GM20431 (cell line): ENCODE data around the gene ZNF282.

Experiments
- in situ Hi-C: fragments of 300-500 bp; cut with MseI, MboI; formaldehyde crosslinking; loops from one replicate; pipeline ENCODE4 v1.15.0; 2020; ENCODE audit warnings: low sequenced_read_pairs; ENCODE audit not compliant: unreplicated experiment

The ZNF282 gene

DNA sequence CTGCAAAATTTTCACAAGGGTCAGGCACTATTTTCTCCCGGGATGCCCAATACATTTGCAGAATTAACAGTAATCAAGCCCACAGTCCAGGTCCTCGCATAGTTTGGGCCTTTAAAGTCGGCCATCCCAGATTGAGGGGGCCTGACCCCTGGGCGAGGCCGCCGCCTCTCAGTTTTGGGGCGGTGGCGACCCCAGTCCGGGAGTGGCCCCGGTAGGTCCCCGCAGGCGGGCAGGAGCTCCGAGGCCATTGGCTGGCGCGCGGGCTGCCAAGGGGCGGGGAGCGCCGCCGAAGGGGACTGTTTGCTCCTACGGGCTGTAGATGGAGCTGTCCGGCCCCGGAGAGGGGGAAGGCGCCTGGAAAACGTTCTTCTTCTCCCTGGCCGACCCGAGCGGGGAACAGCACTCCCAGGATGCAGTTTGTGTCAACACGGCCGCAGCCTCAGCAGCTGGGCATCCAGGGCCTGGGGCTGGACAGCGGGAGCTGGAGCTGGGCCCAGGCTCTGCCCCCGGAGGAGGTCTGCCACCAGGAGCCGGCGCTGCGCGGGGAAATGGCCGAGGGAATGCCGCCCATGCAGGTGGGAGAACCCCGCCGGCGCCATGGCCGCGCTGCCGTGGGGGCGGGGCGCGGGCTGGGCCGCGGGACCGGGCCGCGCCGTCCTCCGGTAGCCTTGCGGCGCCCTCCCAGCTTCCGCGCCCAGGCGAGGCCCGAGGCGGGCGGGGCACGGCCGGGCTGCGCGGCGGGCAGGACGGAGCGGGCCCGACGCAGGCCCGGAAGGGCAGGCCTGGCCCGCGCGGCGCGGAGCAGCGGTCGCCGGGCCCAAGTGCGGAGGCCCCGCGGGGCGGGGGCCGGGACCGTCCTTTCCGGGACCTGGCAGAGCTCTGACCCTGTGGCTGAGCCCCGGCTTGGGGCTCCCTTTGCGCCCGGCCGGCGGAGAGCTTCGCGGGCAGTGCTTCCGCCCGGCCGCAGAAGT, at the start of gene ZNF282:
ZNF282 (plus strand) TSS at position 367 of the 971 bp plus-strand sequence; CDS start at position 411, 44 bp downstream.
- in situ Hi-C loops: no loop called here

DNA sequence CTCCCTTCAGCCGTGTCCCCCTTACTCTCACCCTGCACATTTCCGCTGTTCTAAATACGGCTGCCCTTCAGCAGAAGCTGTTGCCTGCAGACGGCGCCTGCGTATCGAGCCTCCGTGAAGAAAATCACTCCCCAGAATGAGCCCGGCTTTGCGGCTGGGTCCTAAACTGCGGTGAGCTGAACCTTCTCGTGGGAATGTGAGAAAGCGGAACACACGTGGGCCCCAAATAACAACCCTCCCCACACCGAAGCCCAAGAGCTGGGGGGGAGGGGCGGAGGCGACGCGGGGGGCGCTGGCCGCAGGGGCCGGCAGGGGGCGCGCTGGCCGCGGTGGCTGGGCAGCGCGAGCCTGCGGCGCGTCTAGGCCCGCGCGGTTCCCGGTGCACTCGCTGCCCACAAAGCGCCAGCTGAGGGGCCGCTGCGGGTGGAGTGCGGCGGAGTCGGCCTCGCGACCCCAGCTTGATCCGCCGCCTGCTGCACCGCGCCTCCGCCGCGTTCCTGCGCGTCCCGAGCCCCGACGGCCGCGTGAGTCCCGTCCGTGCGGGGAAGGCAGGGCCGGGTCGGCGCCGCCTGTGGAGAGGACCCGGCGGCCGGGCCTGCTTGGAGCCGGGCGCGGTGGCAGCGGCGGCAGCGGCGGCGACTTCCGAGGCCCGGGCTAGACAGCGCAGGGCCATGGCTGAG, 48.1 kb upstream of the ZNF282 start, which contains the start of gene ZNF398:
ZNF398 (plus strand) TSS at position 382 of the 680 bp plus-strand sequence; CDS start at position 672, 290 bp downstream.
- in situ Hi-C loops: no loop called here

DNA sequence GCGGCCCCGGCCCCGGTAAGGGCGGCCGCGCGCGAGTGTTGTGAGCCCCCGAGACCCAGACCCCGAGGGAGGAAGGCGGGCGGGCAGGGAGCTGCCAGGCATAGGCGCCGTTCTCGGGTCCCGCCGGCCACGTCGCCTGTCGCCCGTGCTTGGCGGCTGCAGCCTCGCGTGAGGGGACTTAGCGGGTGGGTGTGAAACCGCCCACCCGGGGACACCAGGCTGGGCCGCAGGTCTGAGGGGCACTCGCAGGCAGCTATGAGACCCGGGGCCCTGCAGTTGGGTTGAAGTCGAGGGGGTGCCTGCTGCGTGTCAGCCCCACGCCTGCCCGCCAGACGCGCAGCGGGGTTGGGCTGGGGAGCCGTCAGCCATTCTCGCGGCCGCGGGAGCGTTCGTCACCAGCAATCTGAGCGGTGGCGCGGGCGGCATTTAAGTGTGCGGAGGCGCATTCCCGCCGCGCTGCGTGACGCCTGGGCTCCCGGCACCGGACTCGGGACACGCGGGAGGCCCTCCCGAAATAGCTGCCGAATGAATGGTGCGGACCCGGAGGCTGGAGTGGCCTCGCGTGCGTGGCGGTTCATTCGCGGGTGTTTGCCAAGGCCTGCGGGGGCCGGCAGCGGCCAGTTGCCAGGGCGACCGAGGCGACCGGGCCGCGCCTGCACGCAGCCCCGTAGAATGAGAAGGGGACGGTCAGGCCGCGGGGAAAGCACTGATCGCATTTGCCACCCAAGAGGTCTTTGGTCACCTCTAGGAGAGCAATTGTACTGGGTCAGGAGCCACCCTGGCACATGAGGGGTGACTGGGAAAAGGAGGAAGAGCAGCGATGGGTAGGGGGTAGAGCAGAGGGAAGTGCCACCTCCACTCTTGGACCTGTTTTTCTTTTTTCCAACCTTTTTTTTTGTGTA, 47.3 kb upstream of the ZNF282 start:
- in situ Hi-C loops: no loop called here

DNA sequence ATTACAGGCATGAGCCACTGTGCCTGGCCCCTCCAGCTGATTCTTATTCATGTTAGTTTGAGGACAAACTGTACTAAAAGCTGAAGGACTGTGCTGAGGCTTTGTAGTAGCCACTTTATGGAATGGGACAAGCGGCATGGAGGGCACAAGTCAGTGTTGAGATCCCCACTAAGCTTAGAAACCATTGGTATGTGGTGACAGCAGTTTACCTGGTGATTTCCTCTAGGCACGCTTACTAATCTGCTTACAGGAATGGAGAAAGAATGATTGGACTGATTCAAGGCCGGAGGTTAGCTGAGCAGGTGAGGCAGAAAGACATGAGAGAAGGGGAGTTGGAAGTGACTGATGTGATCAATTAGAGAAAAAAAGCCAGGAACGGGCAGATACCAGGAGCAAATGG, 44.4 kb upstream of the ZNF282 start:
- in situ Hi-C loops: no loop called here

DNA sequence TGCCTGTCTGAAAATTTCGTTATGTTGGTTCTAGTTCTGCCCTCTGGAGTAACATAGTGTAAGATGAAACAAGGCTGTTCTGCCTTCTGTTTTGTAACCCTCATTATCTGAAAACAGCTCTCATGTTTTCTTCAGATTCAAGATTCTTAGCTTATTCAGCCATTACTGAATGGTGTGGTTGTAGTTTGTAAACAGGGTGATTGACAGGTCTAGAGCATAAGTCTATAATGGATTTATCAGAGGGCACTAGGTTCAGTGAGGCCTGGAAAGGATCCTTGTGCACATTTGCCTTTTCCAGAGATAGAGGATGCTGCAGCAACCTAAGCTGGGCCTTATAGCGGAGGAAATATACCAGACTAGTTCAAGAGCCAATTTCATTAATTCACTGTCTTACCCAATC, 42.0 kb upstream of the ZNF282 start:
- in situ Hi-C loops: no loop called here

DNA sequence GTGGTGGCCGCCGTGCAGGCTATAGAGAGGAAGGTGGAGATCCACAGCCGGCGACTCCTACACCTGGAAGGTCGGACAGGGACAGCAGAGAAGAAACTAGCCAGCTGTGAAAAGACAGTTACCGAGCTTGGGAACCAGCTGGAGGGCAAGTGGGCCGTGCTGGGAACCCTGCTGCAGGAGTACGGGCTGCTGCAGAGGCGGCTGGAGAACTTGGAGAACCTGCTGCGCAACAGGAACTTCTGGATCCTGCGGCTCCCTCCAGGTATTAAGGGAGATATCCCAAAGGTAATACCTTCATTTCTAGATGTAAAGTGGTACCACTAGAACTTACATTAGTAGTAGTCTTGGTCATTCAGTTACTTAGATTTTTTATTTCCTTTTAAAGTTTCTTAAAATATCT, 41.3 kb upstream of the ZNF282 start:
- in situ Hi-C loops: no loop called here

DNA sequence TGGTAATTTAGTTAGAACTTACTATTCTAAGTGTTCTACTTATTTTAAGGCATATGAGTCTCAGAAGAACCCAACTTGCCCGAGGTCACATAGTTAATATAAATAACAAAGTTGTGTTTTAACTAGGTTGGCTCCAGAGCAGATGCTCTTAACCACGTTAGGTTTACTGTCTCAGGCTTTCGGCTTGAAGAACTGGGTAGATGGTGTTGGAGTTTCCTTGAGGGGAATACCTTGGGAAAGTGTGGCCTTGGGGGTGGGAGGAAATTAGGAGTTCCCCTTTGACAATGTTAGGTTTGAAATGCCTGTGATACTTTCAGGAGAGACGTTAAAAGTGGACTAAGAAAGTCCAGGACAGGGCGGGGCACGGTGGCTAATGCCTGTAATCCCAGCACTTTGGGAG, 38.4 kb upstream of the ZNF282 start:
- in situ Hi-C loops: no loop called here

DNA sequence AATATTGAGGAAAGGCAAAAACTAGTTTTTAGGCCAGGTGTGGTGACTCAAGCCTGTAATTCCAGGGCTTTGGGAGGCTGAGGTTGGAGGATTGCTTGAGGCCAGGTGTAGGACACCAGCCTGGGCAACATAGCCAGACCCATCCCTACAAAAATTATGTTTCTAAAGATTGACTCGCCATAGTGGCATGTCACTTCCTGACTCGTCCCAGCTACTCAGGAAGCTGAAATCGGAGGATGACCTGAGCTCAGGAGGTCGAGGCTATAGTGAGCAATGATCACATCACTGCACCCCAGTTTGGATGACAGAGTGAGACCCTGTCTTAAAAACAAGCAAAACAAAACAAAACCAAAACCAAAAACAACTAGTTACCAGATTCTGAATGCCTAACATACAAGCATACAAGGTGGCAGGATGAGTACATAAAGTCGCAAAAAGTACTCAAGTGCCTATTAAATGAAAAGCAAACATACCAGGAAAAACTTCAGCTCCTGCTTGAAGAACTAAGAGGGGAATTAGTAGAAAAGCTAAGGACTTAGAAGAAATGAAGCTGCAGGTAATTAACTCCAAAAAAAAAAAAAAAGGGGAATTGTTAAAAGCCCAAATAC, 34.0 kb upstream of the ZNF282 start:
- in situ Hi-C loops: no loop called here

DNA sequence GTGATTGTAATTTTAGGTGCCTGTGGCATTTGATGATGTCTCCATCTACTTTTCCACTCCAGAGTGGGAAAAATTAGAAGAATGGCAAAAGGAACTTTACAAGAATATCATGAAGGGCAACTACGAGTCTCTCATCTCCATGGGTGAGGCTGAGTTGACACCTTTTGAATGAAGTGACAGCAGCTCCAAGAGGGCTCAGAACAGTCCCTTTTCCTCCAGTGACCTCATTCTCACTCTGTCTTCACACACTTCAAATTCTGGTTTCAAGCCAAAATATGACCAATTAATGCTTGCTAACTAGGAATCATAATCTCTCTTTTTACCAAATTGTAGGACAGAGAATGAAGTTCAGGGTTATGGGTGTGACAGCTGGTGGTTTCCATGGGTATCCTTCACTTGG, 29.2 kb upstream of the ZNF282 start:
- in situ Hi-C loops: no loop called here

DNA sequence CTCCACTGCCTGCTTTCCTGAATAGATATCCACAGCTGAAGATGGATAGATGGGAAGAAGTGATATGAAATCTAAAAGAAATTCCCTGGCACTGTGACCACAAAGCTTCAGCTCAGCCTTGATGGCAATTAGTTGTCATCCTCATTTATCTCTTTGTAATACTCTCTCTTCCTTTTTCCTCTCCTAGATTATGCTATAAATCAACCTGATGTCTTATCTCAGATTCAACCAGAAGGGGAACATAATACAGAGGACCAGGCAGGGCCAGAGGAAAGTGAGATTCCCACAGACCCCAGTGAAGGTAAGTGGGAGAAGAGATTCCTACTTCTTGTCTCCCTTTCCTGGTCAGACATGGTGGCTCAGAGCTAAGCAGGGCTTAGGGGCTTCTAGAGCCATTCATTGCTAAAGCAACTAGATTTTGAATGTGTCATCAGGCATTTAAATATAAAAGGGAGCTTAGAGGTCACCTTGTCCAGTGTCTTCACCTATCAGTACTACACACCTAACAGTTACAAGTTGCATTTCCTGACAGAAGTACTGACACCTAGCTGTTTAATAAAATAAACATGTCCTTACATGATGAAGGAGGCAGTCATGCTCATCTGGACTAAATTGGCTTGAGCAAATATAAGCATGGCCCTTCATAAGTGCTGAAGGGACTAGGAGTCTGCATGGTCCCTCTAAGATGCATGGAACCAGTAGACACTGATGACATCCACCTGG, 28.6 kb upstream of the ZNF282 start:
- in situ Hi-C loops: no loop called here

DNA sequence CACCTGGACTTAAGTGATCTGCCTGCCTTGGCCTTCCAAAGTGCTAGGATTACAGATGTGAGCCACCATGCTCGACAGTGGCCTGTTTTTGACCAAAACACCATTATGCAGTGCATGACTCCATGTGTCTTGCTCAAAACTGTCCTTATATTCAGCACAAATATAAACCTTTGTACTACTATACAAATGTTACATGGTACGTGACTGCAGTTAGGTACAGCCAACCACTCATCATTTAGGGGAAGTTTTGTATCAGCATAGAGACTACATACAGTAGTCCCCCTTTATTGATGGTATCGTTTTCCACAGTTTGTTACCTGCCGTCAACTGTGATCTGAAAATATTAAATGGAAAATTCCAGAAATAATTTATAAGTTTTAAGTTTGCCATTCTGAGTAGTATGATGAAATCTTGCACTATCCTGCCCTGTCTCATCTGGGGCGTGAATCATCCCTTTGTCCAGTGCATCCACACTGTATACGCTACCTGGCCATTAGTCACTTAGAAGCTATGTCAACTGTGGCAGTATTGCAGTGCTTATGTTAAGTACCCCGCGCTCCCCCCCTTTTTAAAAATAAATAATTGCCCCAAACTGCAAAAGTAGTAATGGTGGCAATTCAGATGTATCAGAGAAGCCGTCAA, 23.3 kb upstream of the ZNF282 start:
- in situ Hi-C loops: no loop called here

DNA sequence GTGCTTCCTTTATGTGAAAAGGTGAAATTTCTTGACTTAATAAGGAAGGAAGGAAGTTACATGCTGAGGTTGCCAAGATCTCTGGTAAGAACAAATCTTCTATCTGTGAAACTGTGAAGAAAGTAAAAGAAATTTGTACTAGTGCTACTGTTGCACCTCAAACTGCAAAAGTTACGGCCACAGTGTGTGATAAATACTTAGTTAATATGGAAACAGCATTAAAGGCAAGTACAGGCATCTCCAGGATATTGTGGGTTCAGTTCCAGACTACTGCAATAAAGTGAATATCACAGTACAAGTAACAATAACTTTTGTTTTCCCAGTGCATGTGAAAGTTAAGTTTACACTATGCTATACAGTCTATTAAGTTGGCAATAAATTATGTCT, 22.8 kb upstream of the ZNF282 start:
- in situ Hi-C loops: no loop called here

DNA sequence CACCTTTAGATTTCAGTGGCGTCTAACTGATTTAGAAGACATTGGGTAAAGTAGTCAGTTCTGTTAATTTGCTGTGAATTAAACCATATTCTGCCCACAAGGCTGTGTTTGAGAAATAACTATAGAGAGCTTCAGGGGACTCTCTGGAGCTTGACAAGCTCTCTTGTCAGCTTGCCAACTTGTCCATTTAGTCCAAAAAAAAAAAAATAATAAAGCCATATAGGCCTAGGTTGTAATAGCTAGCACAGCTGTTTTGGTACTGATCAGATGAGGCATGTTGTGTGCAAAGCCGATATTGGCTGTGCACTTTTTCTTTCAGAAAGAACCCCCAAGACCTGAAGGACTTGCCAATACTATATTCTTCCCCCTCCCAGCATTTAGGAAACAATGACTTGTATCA, 20.2 kb upstream of the ZNF282 start:
- in situ Hi-C loops: no loop called here

DNA sequence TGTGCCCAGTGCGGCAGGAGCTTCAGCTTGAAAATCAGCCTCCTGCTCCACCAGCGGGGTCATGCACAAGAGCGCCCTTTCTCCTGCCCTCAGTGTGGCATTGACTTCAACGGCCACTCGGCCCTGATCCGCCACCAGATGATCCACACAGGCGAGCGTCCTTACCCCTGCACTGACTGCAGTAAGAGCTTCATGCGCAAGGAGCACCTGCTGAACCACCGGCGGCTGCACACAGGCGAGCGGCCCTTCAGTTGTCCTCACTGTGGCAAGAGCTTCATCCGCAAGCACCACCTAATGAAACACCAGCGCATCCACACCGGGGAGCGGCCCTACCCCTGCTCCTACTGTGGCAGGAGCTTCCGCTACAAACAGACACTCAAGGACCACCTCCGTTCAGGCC, 16.1 kb upstream of the ZNF282 start:
- in situ Hi-C loops: no loop called here

DNA sequence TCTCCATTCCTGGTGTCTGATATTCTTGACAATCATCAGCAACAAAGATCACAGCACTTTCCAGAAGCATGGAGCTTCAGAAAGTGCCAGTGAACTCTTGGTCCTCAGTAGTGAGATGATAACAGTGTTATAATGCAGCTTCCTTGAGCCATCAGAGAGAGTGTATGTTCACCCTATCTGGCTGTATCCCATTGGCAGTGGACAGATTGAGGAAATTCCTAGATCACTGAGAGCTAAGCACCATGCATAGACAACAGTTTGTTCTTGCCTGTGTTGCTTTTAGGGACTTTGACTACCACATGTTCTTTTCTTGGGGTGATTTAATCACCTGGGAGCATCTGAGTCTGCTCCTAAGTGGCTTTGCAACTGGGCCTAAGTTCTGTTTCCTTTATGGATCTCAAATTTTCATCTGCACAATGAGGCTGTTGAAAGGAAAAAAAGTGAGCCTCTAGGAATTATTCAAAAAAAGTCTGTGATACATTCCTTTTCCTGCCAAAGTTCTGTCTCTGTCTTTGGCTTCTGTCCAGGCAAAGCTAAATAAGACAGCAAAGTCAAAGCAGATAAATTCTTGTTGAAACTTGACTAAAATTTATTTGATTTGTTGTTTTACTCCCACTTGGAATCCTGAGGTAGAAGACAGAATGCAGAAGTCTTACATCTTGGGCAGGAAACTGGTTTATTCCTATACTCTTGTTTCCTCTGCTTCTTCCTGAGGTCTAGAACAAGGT, 14.5 kb upstream of the ZNF282 start:
- in situ Hi-C loops: no loop called here

DNA sequence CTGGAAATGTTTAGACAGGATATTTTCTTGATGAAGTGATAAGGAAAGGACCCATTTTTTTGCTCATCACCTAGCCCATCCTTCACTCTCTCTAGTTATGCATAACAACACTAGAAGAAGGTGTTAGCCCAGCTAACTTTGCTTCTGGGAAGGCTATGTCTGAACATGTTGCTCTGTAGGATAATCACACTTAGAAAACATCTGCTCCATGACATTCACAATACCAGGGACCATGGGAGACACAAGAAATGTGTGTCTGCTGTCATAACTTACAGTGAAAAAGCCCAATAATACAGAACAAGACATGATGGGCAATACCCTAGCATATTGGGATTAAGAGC, 13.9 kb upstream of the ZNF282 start:
- in situ Hi-C loops: no loop called here

DNA sequence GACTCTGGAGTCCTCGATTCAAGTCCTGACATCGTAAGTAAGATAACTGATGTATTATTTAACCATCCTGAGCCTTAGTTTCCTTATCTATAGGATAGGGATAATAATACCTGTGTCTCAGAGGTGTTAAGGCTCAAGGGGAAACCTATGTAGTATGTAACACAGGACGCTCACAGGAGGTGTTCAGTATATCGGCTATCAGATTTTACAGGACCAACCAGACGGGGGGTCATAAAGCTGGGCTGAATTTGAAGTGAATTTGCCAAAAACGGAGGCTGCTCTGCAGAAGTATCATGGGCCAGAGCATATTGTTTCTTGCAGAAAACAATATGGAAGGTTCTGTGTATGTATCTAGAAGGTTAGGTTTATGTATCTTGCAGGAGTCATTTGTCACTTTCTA, 11.1 kb upstream of the ZNF282 start:
- in situ Hi-C loops: no loop called here

DNA sequence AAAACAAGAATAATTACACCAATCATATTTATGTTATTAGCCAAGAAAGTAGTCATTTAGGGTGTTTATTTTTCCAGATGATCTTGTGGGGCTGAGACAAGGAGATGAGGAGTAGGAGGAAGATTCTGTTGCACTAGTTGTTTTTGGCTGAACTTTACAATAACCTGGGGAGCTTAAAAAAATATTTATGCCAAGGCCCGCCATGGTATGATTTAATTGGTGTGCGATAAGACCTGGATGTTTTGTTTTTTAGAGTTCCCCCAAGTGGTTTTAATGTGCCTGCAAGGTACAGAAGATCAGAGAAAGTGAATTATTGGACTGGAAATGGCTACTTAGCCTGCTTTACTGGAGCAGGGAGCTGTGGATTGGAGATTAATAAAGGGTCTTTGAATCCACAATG, 7.1 kb upstream of the ZNF282 start:
- in situ Hi-C loops: no loop called here
